Peyer's patch (tissue), 4 donors: ENCODE data around the gene ICAM5.

Experiments
- CTCF ChIP-seq, 6 experiments: fragments of 450-650 bp in 4 of 6; fragments of 200-600 bp in 2 of 6; sonication (generic) in 1 of 6; IDR thresholded peaks; one replicate each; pipeline ENCODE4 v1.5.1; 2017 to 2019; ENCODE audit warnings: antibody characterized with exemption in 6 of 6, mild to moderate bottlenecking in 3 of 6, moderate library complexity in 1 of 6
- POLR2A ChIP-seq, 2 donors: fragments of 450-650 bp; IDR thresholded peaks; one replicate each; pipeline ENCODE4 v1.5.1; 2017; ENCODE audit warnings: antibody characterized with exemption in 2 of 2, mild to moderate bottlenecking in 2 of 2, moderate library complexity in 2 of 2

GRCh38 chr19:10284065-10284959 is 5.4 kb upstream of the ICAM5 start:
- no peak for TF ChIP-seq CTCF (IDR thresholded peaks at IDR 0.05)
- no peak for TF ChIP-seq POLR2A (IDR thresholded peaks at IDR 0.05)
